A673 (cell line): ENCODE measurements around the gene MSRB1. TPM values are rescaled to one million over a fixed set of nuclear protein-coding genes. Genes with fewer than 3 reads are reported as not detected.

Experiments used
- BruUV-seq: library from RNA; stranded (reverse); fragments of 400-500 nt; replicated peaks from 2 replicates; lab custom pipeline; 2021; lab: Mats Ljungman, UMichigan
- CTCF ChIA-PET: fragments of 300-600 bp; sonication (Branson Sonifier 250); formaldehyde crosslinking; loops from one replicate; lab custom pipeline; 2022; ENCODE audit warnings: antibody characterized with exemption; lab: Charles Lee
- POLR2A ChIA-PET: fragments of 300-600 bp; sonication (Branson Sonifier 250); formaldehyde crosslinking; loops from one replicate; lab custom pipeline; 2022; ENCODE audit warnings: antibody characterized with exemption; ENCODE audit not compliant: low non-redundant PET; lab: Charles Lee
- DNase-seq: peaks from one replicate; pipeline ENCODE4 v3.0.0-alpha.2; 2015; ENCODE audit warnings: low spot score
- H3K27ac ChIP-seq: fragments of 200-600 bp; sonication (generic); 2 replicates; pipeline ENCODE4 v1.5.1; 2016; ENCODE audit warnings: mixed run types, low read depth, mild to moderate bottlenecking, mixed read lengths, antibody characterized with exemption, low read length; ENCODE audit not compliant: poor library complexity, severe bottlenecking
- H3K27me3 ChIP-seq: fragments of 200-600 bp; sonication (generic); replicated peaks from 2 replicates; pipeline ENCODE4 v1.6.1; 2017; ENCODE audit warnings: mixed run types, low read depth, mild to moderate bottlenecking, mixed read lengths, antibody characterized with exemption, low read length; ENCODE audit not compliant: insufficient read depth, poor library complexity
- H3K36me3 ChIP-seq: fragments of 200-600 bp; sonication (generic); 2 replicates; pipeline ENCODE4 v1.6.1; 2016; ENCODE audit warnings: mixed run types, mild to moderate bottlenecking, mixed read lengths, antibody characterized with exemption, low read length; ENCODE audit not compliant: insufficient read depth, poor library complexity, severe bottlenecking
- H3K4me1 ChIP-seq: fragments of 200-600 bp; sonication (generic); 2 replicates; pipeline ENCODE4 v1.6.1; 2017; ENCODE audit warnings: mixed run types, mild to moderate bottlenecking, mixed read lengths, antibody characterized with exemption, low read length; ENCODE audit not compliant: insufficient read depth, poor library complexity, severe bottlenecking
- H3K4me3 ChIP-seq: fragments of 200-600 bp; sonication (generic); 2 replicates; pipeline ENCODE4 v1.5.1; 2016; ENCODE audit warnings: low read depth, mixed run types, mild to moderate bottlenecking, mixed read lengths, low read length; ENCODE audit not compliant: poor library complexity, severe bottlenecking
- H3K9me3 ChIP-seq: fragments of 200-600 bp; sonication (generic); 2 replicates; pipeline ENCODE4 v1.6.1; 2016; ENCODE audit warnings: mixed run types, low read depth, mild to moderate bottlenecking, mixed read lengths, antibody characterized with exemption, low read length; ENCODE audit not compliant: poor library complexity, severe bottlenecking
- EZH2 ChIP-seq: fragments of 200-600 bp; sonication (generic); IDR thresholded peaks from 2 replicates; pipeline ENCODE4 v1.6.1; 2017; ENCODE audit warnings: borderline replicate concordance, low read depth, mild to moderate bottlenecking, mixed read lengths, antibody characterized with exemption, low read length; ENCODE audit not compliant: poor library complexity, severe bottlenecking
- intact Hi-C: fragments of 100-400 bp; cut with micrococcal nuclease; formaldehyde crosslinking; loops from one replicate; pipeline ENCODE4 v1.10.0; 2022; ENCODE audit not compliant: unreplicated experiment
- total RNA-seq: library from RNA; stranded (reverse); gene quantifications from 2 replicates; pipeline ENCODE4 v1.2.3, GENCODE V29; 2021
- TF ChIP-seq, protein P1 (sequence below): fragments of 300-800, 200-600 bp; sonication (generic); conservative IDR thresholded peaks from 2 replicates; pipeline ENCODE4 v1.5.1; 2017; ENCODE audit warnings: low read depth, mild to moderate bottlenecking, antibody characterized with exemption, low read length, moderate library complexity, mixed read lengths

MSRB1 gene
- total RNA-seq, 1 experiment from 2014 or later = 17.7 TPM

GRCh38 chr16:1895949-1896675 is 46.9 kb downstream of the MSRB1 start:
- TF ChIP-seq, protein P1, sequence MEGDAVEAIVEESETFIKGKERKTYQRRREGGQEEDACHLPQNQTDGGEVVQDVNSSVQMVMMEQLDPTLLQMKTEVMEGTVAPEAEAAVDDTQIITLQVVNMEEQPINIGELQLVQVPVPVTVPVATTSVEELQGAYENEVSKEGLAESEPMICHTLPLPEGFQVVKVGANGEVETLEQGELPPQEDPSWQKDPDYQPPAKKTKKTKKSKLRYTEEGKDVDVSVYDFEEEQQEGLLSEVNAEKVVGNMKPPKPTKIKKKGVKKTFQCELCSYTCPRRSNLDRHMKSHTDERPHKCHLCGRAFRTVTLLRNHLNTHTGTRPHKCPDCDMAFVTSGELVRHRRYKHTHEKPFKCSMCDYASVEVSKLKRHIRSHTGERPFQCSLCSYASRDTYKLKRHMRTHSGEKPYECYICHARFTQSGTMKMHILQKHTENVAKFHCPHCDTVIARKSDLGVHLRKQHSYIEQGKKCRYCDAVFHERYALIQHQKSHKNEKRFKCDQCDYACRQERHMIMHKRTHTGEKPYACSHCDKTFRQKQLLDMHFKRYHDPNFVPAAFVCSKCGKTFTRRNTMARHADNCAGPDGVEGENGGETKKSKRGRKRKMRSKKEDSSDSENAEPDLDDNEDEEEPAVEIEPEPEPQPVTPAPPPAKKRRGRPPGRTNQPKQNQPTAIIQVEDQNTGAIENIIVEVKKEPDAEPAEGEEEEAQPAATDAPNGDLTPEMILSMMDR = no peak
- TF ChIP-seq EZH2 = no peak
- ChIA-PET POLR2A (no interaction called here), CTCF (no interaction called here)
- Histone ChIP-seq H3K4me3 (no peak overlapping the region), H3K27ac (no peak overlapping the region), H3K27me3 (peaks cover 5% of the 10 kb centered on the region), H3K36me3 (no peaks in the 10 kb centered on the region), H3K9me3 (no peaks in the 10 kb centered on the region), H3K4me1 (no peaks in the 10 kb centered on the region)
- intact Hi-C loops = no loop called here
- BruUV-seq = no TSS peak
- DNase-seq = no peak

DNA sequence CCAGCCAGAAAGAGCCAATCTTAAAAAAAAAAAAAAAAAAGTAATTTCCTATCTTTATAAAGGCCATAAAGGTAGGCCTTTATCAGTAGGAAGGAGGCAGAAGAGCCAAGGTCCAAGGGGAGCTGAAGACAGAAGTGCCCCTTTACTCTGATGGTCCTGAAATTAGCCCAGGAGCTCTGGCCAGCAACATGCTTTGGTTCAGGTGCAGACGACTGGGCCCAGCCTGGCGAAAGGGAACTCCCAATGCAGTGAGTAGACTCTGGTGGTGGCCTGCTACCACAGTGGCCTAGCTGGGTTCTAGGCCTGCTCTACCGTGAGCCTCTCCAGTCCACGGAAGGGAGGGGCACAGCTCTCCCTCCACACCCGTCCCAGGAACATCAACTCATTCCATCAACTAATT is 47.9 kb downstream of the MSRB1 start:
- POLR2A ChIA-PET = interaction anchor here (0.6 kb wide), 1 partner anchor 567 kb away, joined by 3 read pairs; no protein-coding TSS in a partner anchor

DNA sequence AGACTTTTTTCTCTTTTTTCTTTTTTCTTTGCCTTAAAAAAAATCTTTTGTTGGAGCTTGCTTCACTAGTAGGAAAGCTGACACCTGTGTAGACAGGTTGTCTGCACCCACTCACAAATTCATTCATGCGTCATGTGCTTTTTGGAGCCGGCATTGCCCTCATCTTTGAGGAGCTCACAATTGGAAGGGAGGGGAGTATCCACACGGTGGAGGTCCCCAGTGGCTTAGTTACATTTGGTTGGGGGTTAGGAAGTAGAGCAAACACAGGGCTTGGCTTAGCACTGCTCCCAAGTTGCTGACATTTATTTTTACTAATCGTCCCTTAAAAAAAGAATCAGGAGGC is 52.3 kb downstream of the MSRB1 start:
- ChIA-PET CTCF (no interaction called here), POLR2A (no interaction called here)
- intact Hi-C loops = no loop called here
- H3K9me3 ChIP-seq = no peaks in the 10 kb centered on the region
- no peak overlapping the region for H3K27ac ChIP-seq
- no peak overlapping the region for H3K4me3 ChIP-seq
- no peak for DNase-seq
- TF ChIP-seq, protein P1 = no peak
- no peak for TF ChIP-seq EZH2
- no peaks in the 10 kb centered on the region for H3K4me1 ChIP-seq
- no peaks in the 10 kb centered on the region for H3K36me3 ChIP-seq
- peaks cover 18% of the 10 kb centered on the region for H3K27me3 ChIP-seq
- BruUV-seq = no TSS peak

More for the DNA sequence above, 47.9 kb downstream of the MSRB1 start:
- H3K36me3 ChIP-seq = no peaks in the 10 kb centered on the region
- no peak for TF ChIP-seq EZH2
- TF ChIP-seq, protein P1 = no peak
- CTCF ChIA-PET = no interaction called here
- H3K9me3 ChIP-seq = no peaks in the 10 kb centered on the region
- intact Hi-C loops = no loop called here
- H3K4me1 ChIP-seq = no peaks in the 10 kb centered on the region
- DNase-seq = no peak
- no peak overlapping the region for H3K27ac ChIP-seq
- no TSS peak for BruUV-seq
- peaks cover 15% of the 10 kb centered on the region for H3K27me3 ChIP-seq
- H3K4me3 ChIP-seq = no peak overlapping the region
